Right kidney (tissue), 1 donor: ENCODE measurements around the gene WFDC11.

Experiments
- DNase-seq: peaks from one replicate; pipeline ENCODE4 v3.0.0-alpha.2; 2016

Gene WFDC11

DNA sequence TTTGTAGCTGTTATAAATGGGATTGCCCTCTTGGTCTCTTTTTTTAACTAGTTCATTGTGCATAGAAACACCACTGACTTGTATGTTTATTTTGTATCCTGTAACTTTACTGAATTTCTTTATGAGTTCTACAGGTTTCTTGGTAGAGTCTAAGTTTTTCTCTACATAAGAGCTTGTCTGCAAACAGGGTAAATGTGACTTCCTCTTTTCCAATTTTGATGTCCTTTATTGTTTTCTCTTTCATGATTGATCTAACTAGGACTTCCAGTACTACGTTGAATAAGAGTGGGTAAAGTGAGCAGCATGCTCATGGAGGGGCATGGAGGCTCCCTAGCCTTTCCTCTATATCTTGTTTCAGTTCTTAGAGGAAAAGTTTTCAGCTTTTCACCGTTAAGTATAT lies 43.5 kb downstream of the WFDC11 start:
- no peak for DNase-seq

DNA sequence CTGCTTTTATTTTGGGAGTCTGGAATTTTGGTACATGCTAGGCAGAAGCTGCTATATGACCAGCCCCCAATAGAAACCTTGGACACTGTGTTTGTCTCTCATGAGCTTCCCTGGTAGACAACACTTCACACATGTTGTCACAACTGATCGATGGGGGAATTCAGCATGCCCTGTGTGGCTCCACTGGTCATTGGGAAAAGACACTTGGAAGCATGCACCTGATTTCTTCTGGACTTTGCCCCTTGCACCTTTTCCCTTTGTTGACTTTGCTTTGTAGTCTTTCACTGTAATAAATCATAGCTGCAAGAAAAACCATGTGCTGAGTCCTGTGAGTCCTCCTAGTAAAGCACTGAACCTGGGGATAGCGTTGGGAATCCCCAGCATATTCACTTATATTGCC lies 48.4 kb downstream of the WFDC11 start:
- no peak for DNase-seq

DNA sequence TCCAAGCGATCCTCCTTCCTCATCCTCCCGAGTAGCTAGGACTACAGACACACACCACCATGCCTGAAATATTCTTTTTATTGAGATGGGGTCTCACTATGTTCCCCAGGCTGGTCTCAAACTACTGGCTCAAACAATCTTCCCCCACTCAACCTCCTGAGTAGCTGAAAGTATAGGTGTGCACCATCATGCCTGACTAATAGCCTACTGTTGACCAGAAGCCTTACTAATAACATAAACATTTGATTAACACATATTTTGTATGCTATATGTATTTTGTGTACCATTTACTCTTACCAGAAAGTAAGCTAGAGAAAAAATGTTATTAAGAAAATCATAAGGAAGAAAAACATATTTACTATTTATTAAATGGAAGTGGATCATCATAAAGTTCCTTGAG lies 52.4 kb downstream of the WFDC11 start:
- no peak for DNase-seq

DNA sequence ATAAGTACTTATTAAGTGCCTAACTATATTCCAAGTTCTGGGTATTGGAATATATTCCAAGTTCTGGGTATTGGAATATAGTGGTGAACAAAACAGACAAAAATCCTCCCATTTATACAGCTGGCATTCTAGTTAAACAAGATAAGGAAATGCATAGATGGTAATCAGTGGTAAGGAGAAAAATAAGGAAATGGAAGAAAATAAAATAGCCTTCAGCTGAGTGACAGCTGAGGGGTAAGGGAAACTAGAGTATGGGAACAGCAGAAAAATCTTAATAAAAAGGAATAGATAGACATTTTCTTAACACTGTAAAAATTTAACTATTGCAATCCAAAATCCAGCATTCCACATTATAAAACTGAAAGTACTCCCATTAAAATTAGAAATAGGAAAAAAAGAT lies 57.7 kb downstream of the WFDC11 start:
- no peak for DNase-seq

DNA sequence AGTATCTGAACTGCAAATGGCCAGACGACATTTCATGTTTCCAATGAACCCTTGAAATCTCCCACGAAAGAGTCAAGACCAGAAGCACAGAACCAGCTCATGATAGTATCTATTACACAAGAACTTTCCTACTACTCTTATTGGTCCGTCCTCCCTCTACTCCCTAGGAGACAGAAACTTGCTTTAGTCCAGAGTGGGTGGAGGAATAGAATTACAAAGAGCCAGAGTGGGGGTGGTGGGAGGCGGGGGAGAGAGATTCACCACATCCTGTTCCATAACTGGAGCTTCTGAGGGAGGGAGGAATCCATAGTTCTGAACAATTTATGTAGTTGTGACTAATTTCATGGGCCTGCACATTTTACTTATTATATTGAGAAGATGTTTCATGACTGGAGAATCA lies 59.0 kb downstream of the WFDC11 start:
- no peak for DNase-seq

DNA sequence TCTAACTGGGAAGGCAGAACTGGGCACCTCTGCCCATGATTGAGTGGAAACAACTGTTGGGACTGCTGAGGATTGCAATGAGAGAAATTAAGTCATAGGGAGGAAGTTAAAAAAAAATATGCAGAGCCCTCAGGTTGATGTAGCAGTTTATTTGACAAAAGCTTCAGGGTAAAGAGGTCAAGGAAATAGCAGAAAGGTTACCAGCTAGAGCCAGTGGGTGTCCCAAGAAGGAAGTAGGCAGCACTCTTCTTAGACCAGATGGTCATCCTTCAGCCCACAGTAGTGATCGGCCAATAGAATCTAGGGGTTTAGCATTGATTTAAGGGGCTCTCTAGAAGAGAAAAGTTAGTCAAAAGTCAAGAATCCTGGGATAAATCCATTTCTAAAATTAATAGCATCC lies 62.2 kb downstream of the WFDC11 start:
- no peak for DNase-seq
